GF-D8 (cell line): ENCODE results near the gene THAP3.
A peak's percentile ranks its signal among the peaks of the same experiment; 100 is the strongest.
"Not testable (repeated sequence)": the region's sequence is repeated elsewhere in the genome, so short reads cannot be mapped to it uniquely, and the experiment has no call there.

Experiments used
- DNase-seq: peaks from one replicate; lab custom pipeline; 2025; lab: John Stamatoyannopoulos, UW

Gene THAP3

GRCh38 chr1:6591222-6591621 is 33.4 kb upstream of the THAP3 start:
- DNase-seq: peak; percentile 49

GRCh38 chr1:6591644-6592043 is 33.0 kb upstream of the THAP3 start:
- DNase-seq: no peak

- DNase-seq: peak; percentile 46
These were observed 32.2 kb upstream of the THAP3 start for GRCh38 chr1:6592441-6592840.

GRCh38 chr1:6592865-6593593 is 31.6 kb upstream of the THAP3 start:
- no peak for DNase-seq

GRCh38 chr1:6593810-6594209 is 30.9 kb upstream of the THAP3 start:
- no peak for DNase-seq

- DNase-seq: no peak
These were observed 29.5 kb upstream of the THAP3 start for GRCh38 chr1:6594977-6595740.

GRCh38 chr1:6596351-6596750 is 28.3 kb upstream of the THAP3 start:
- DNase-seq: no peak

GRCh38 chr1:6596886-6597776 is 27.5 kb upstream of the THAP3 start:
- no peak for DNase-seq

- DNase-seq: no peak
These were observed 26.9 kb upstream of the THAP3 start for GRCh38 chr1:6597777-6598131.

GRCh38 chr1:6599141-6599975 is 25.3 kb upstream of the THAP3 start:
- DNase-seq: peak; percentile 87

GRCh38 chr1:6599991-6600390 is 24.7 kb upstream of the THAP3 start:
- DNase-seq: not testable (repeated sequence)

- no peak for DNase-seq
These were observed 24.1 kb upstream of the THAP3 start for GRCh38 chr1:6600410-6601048.

GRCh38 chr1:6601049-6601922 is 23.4 kb upstream of the THAP3 start:
- peak; percentile 80 for DNase-seq

GRCh38 chr1:6601923-6602668 is 22.6 kb upstream of the THAP3 start:
- DNase-seq: no peak

GRCh38 chr1:6602669-6603237 is 21.9 kb upstream of the THAP3 start, which contains the start of gene KLHL21:
TSS of gene KLHL21 (minus strand) at chr1:6602869. CDS start at chr1:6602817, 52 bp downstream.
- peak; percentile 79 for DNase-seq

GRCh38 chr1:6603238-6603914 is 21.3 kb upstream of the THAP3 start:
- peak; percentile 65 for DNase-seq

- peak; percentile 61 for DNase-seq
These were observed 20.6 kb upstream of the THAP3 start for GRCh38 chr1:6603915-6604558.
